ENCODE data around the gene GMEB1. TPM values are rescaled to one million over a fixed set of nuclear protein-coding genes. Genes with fewer than 3 reads are reported as not detected.

GMEB1 gene
- total and polyA plus RNA-seq, 2 experiments from 2014 or later, result 13.3 to 20.2 TPM

DNA sequence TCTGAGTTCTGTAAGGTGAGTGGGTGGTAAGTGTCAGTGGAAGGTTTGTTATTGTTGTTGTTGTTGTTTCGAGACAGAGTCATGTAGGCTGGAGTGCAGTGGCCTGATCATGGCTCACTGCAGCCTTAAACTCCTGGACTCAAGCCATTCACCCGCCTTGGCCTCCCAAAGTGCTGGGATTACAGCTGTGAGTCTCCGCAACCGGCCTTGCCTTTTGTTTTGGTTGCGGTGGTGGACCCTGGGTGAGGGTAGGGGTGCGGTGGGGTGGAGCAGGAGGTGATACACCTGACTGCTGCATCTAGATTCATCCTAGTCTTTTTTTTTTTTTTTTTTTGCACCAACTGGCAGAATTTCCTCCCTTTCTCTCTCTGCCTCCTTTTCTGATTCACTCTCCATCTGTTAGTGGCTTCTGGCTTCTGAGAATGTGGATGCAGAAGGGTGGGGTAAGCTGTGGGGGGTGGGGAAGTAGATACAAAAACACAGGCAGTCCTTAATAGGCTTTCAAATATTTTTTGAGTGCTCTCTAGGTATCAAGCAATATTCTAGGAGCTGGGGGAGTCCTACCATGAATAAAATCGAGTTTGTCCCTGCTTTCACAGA, 4.6 kb upstream of the GMEB1 start:
- Mint-ChIP-seq H3K27me3 (ENCODE audit: insufficient read depth, low read depth, poor library complexity) (peaks cover 9% of the 10 kb centered on the region), H3K36me3 (ENCODE audit: low read depth) (no peaks in the 10 kb centered on the region), H3K4me3 (no peak overlapping the region; the same call in 2 of the 3 replicates), H3K9me3 (no peaks in the 10 kb centered on the region), H3K27ac (peak overlapping the region; percentile 51; the same call in 1 of the 2 replicates), H3K4me1 (peaks cover 16% of the 10 kb centered on the region)
- Histone ChIP-seq H3K4me2 (0 out of 2 replicates have a peak overlapping the region, but pooled peaks have one; percentile 51), H2AFZ (peak overlapping the region; percentile 93), H3K4me1 (ENCODE audit: insufficient read depth) (peaks cover 17% of the 10 kb centered on the region), H3K9me2 (ENCODE audit: insufficient read depth) (no peaks in the 10 kb centered on the region), H4K20me1 (replicated peaks; ENCODE audit: insufficient read depth) (no peaks in the 10 kb centered on the region), H3F3A (replicated peaks; ENCODE audit: low read depth) (peaks cover 7% of the 10 kb centered on the region; the same call in 1 of the 2 replicates), H3K27me3 (ENCODE audit: insufficient read depth) (no peaks in the 10 kb centered on the region), H3K27ac (ENCODE audit: low read depth) (0 out of 2 replicates have a peak overlapping the region, but pooled peaks have one; percentile 30), H3K36me3 (ENCODE audit: insufficient read depth) (no peaks in the 10 kb centered on the region), H3K4me3 (no peak overlapping the region), H3K79me2 (replicated peaks; ENCODE audit: insufficient read depth) (no peaks in the 10 kb centered on the region)
- ATAC-seq (0 out of 3 replicates have a peak, but pooled peaks have one; percentile 10), DNase-seq (ENCODE audit: low spot score) (peak; percentile 2)
- no peak for TF ChIP-seq ZNF114 (CRISPR knock-in tag; IDR thresholded peaks at IDR 0.05)
- TF ChIP-seq ZNF331 (CRISPR knock-in tag; IDR thresholded peaks at IDR 0.05; ENCODE audit: low read depth), result no peak
- TF ChIP-seq STAT1 (IDR thresholded peaks at IDR 0.05; ENCODE audit: unreplicated experiment), result no peak
- TF ChIP-seq CREB1 (CRISPR knock-in tag; IDR thresholded peaks at IDR 0.05; ENCODE audit: low read depth), result no peak
- no peak for TF ChIP-seq JUNB (IDR thresholded peaks at IDR 0.05; ENCODE audit: unreplicated experiment)
- TF ChIP-seq, protein P1, sequence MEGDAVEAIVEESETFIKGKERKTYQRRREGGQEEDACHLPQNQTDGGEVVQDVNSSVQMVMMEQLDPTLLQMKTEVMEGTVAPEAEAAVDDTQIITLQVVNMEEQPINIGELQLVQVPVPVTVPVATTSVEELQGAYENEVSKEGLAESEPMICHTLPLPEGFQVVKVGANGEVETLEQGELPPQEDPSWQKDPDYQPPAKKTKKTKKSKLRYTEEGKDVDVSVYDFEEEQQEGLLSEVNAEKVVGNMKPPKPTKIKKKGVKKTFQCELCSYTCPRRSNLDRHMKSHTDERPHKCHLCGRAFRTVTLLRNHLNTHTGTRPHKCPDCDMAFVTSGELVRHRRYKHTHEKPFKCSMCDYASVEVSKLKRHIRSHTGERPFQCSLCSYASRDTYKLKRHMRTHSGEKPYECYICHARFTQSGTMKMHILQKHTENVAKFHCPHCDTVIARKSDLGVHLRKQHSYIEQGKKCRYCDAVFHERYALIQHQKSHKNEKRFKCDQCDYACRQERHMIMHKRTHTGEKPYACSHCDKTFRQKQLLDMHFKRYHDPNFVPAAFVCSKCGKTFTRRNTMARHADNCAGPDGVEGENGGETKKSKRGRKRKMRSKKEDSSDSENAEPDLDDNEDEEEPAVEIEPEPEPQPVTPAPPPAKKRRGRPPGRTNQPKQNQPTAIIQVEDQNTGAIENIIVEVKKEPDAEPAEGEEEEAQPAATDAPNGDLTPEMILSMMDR (conservative IDR thresholded peaks at IDR 0.05; ENCODE audit: low read depth in 2 of 2), result no peak

DNA sequence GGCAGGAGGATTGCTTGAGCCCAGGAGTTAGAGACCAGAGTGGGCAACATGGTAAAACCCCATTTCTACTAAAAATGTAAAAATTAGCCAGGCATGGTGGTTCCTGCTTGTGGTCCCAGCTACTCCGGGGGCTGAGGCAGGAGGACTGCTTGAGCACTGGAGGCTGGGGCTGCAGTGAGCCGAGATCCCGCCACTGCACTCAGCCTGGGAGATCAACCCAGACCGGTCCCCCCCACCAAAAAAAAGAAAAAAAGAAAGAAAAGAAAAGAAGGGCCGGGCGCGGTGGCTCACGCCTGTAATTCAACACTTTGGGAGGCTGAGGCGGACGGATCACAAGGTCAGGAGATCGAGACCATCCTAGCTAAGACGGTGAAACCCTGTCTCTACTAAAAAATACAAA, 1.8 kb upstream of the GMEB1 start:
- no peaks in the 10 kb centered on the region for H3K9me3 Mint-ChIP-seq
- peaks cover 9% of the 10 kb centered on the region for H3K27me3 Mint-ChIP-seq (ENCODE audit: insufficient read depth, low read depth, poor library complexity)
- no peak overlapping the region for H2AFZ ChIP-seq
- no peak overlapping the region for H3K27ac ChIP-seq (ENCODE audit: low read depth)
- no peak overlapping the region for H3K4me3 Mint-ChIP-seq
- TF ChIP-seq, protein P2, sequence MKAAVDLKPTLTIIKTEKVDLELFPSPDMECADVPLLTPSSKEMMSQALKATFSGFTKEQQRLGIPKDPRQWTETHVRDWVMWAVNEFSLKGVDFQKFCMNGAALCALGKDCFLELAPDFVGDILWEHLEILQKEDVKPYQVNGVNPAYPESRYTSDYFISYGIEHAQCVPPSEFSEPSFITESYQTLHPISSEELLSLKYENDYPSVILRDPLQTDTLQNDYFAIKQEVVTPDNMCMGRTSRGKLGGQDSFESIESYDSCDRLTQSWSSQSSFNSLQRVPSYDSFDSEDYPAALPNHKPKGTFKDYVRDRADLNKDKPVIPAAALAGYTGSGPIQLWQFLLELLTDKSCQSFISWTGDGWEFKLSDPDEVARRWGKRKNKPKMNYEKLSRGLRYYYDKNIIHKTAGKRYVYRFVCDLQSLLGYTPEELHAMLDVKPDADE (IDR thresholded peaks at IDR 0.05), result no peak
- TF ChIP-seq ZNF114 (CRISPR knock-in tag; IDR thresholded peaks at IDR 0.05), result no peak
- TF ChIP-seq POLR2AphosphoS5 (IDR thresholded peaks at IDR 0.05; ENCODE audit: low read depth), result no peak
- TF ChIP-seq JUNB (IDR thresholded peaks at IDR 0.05; ENCODE audit: unreplicated experiment), result no peak
- TF ChIP-seq, protein P1 (conservative IDR thresholded peaks at IDR 0.05; ENCODE audit: low read depth in 2 of 2), result no peak
- no peak for TF ChIP-seq STAT1 (IDR thresholded peaks at IDR 0.05; ENCODE audit: unreplicated experiment)
- TF ChIP-seq NANOG (IDR thresholded peaks at IDR 0.05; ENCODE audit: borderline replicate concordance), result no peak
- no peak for TF ChIP-seq EZH2phosphoT487 (IDR thresholded peaks at IDR 0.05; ENCODE audit: unreplicated experiment)
- TF ChIP-seq CREB1 (CRISPR knock-in tag; IDR thresholded peaks at IDR 0.05; ENCODE audit: low read depth), result no peak
- no peak overlapping the region for H3K4me3 ChIP-seq
- peaks cover 15% of the 10 kb centered on the region for H3F3A ChIP-seq (replicated peaks; ENCODE audit: low read depth)
- H3K9me2 ChIP-seq (ENCODE audit: insufficient read depth), result no peaks in the 10 kb centered on the region
- H3K36me3 ChIP-seq (ENCODE audit: insufficient read depth), result no peaks in the 10 kb centered on the region
- H3K27ac Mint-ChIP-seq, result no peak overlapping the region
- H3K4me1 ChIP-seq (ENCODE audit: insufficient read depth), result peaks cover 32% of the 10 kb centered on the region
- H3K4me1 Mint-ChIP-seq, result peaks cover 25% of the 10 kb centered on the region
- H4K20me1 ChIP-seq (replicated peaks; ENCODE audit: insufficient read depth), result peaks cover 5% of the 10 kb centered on the region; the same call in 1 of the 2 replicates
- peaks cover 26% of the 10 kb centered on the region for H3K79me2 ChIP-seq (replicated peaks; ENCODE audit: insufficient read depth)
- DNase-seq (ENCODE audit: low spot score), result no peak
- H3K36me3 Mint-ChIP-seq (ENCODE audit: low read depth), result no peaks in the 10 kb centered on the region
- H3K4me2 ChIP-seq, result no peak overlapping the region
- no peak for ATAC-seq
- H3K27me3 ChIP-seq (ENCODE audit: insufficient read depth), result no peaks in the 10 kb centered on the region

Measured in GM23338 (cell line).